ENCODE results near the gene SPTBN1.

DNA sequence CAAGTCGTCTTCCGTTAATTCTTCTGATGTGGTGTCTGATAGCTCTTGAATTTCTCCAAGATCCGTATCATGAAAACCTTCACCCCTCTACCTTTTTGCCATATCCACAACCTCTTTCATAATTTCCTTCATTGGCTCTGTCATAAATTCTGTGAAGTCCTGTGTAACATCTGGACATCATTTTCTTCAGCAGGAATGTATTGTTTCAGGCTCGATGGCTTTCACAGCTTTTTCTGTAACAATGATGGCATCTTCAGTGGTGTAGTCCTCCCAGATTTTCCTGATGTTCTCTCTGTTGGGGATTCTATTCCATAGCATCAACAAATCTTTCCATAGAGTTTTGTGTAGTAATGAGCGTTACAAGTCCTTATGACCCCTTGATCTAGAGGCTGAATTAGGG, 153.1 kb downstream of the SPTBN1 start:
- TF ChIP-seq, protein P1, sequence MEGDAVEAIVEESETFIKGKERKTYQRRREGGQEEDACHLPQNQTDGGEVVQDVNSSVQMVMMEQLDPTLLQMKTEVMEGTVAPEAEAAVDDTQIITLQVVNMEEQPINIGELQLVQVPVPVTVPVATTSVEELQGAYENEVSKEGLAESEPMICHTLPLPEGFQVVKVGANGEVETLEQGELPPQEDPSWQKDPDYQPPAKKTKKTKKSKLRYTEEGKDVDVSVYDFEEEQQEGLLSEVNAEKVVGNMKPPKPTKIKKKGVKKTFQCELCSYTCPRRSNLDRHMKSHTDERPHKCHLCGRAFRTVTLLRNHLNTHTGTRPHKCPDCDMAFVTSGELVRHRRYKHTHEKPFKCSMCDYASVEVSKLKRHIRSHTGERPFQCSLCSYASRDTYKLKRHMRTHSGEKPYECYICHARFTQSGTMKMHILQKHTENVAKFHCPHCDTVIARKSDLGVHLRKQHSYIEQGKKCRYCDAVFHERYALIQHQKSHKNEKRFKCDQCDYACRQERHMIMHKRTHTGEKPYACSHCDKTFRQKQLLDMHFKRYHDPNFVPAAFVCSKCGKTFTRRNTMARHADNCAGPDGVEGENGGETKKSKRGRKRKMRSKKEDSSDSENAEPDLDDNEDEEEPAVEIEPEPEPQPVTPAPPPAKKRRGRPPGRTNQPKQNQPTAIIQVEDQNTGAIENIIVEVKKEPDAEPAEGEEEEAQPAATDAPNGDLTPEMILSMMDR (conservative IDR thresholded peaks at IDR 0.05; ENCODE audit: low read length): no peak
- no peak for TF ChIP-seq EZH2phosphoT487 (IDR thresholded peaks at IDR 0.05; ENCODE audit: borderline replicate concordance)
